Pulmonary artery endothelial cell (primary cell): ENCODE results near the gene DNAJC22. TPM values are rescaled to one million over a fixed set of nuclear protein-coding genes. Genes with fewer than 3 reads are reported as not detected.
"Not testable (repeated sequence)": the region's sequence is repeated elsewhere in the genome, so short reads cannot be mapped to it uniquely, and the experiment has no call there.

ENCODE experiments used
- DNase-seq: peaks from one replicate; pipeline ENCODE4 v3.0.0-alpha.2; 2011; ENCODE audit warnings: low read depth, low spot score
- total RNA-seq: library from RNA; depleted of rRNA; stranded (reverse); fragments of >200 nt; gene quantifications from 2 replicates; pipeline ENCODE4 v1.2.3, GENCODE V29; 2014

DNAJC22 gene
- 0.79 and 0.85 TPM in 2 replicates for total RNA-seq

DNA sequence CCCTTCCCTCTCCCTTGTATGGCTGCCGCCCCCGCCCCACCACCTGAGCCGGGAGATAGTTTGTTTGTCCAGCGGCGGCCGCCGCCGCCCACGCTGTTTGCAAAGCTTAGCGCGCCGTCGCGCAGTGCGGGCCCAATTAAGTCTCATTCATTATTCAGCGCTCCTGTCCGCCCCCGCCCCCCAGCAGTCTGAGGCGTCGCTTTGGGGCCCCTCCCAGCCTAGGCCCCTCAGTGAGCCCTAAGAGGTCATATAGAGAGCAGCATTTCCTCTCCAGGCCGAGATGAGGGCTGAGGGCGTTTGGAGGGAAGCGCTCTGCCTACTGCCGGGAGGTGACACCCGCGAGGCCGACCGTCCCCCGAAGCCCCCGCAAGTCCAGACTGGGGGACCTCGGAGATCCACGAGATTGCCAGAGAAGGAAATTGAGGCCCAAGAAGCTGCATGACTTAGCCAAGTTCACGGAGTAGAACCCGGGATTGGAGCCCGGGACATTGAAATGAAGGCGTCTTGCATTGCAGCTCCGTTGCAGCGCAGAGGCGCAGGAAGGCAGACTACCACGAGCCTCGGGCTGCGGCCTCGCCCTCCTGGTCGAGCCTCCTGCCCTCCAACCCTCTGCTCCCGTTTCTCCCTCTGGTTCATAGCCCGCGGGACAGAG is at the start of gene DNAJC22:
TSS of gene DNAJC22 (plus strand) at position 230 of the 652 bp plus-strand sequence. CDS start 1,985 bp downstream, outside the sequence.
- DNase-seq: no peak

- no peak for DNase-seq
Measured at GRCh38 chr12:49297695-49298060, 49.0 kb upstream of the DNAJC22 start.

DNA sequence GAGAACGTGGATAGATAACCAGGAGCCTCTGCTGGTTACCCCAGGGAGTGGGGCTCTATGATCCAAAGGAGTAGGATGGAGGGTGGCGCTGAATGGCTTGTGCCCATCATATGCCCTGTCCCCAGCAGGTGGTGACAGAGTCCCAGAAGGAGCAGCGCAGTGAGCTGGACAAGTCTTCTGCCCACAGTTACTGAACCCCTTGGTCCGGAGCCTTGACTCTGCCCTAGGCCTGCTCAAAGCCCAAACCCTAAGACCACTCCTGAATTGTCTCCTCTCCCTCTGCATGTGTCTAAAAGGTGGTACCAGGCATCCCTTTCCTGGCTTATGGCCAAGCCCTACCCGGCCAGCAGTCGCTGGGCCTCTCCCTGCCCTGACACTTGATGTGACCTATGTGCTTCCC is 48.5 kb upstream of the DNAJC22 start:
- DNase-seq: no peak

DNA sequence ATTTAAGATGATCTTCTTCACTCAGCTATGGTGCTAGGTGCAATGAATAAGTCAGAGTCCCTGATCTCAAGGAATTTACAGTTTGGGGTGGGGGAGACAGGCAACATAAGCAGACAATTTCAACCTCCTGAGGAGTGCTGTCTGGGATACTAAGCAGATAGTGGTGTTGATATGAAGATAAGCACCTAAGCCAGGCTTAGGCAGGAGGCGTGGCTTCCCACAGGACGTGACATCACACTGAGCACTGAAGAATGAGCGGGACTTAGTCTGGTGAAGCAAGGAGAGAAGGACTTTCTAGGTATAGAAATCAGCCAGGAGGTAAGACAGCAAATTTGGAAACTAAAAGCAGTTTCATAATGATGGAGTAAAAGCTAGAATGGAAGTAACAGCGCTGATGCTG is 44.9 kb upstream of the DNAJC22 start:
- no peak for DNase-seq

DNA sequence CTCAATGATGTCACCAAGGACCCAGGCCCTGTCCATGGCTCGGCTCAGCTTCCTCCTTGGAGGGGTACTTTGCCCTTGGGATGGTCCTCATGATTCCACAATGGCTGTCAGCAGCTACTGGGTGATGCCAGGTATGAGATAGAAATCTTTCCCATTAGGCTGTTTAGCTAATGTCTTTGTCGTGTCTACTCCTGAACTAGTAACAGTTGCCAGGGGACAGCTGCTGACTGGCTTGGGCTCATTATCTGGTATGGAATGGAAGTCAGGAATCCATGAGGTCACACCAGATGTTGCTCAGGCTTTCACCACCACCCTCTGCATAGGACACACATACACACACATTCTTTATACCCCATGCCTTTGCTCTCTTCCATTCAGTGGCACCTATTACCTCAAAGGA is 42.5 kb upstream of the DNAJC22 start:
- DNase-seq: no peak

- DNase-seq: no peak
Measured at GRCh38 chr12:49305762-49306510, 40.8 kb upstream of the DNAJC22 start.

DNA sequence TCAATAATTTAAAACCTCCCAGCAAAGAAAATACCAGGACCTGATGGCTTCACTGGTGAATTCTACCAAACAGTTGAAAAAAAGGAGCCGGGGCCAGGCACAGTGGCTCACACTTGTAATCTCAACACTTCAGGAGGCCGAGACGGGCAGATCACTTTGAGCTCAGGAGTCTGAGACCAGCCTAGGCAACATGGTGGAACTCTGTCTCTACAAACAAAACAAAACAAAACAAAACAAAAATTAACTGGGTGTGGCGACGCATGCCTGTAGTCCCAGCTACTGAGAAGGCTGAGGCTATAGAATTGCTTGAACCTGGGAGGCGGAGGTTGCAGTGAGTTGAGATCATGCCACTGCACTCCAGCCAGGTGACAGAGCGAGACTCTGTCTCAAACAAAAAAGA is 37.3 kb upstream of the DNAJC22 start:
- no peak for DNase-seq

GRCh38 chr12:49310451-49311000 is 36.2 kb upstream of the DNAJC22 start:
- DNase-seq: not testable (repeated sequence)

- DNase-seq: no peak
Measured at GRCh38 chr12:49314811-49315210, 31.9 kb upstream of the DNAJC22 start.

DNA sequence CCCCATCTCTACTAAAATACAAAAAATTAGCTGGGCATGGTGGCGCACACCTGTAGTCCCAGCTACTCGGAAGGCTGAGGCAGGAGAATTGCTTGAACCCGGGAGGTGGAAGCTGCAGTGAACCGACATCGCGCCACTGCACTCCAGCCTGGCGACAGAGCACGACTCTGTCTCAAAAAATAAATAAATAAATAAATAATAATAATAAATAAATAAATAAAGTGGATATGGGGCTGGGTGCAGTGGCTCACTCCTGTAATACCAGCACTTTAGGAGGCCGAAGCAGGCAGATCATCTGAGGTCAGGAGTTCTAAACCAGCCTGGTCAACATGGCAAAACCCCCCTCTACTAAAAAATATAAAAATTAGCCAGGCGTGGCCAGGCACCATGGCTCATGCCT is 29.6 kb upstream of the DNAJC22 start:
- not testable (repeated sequence) for DNase-seq

DNA sequence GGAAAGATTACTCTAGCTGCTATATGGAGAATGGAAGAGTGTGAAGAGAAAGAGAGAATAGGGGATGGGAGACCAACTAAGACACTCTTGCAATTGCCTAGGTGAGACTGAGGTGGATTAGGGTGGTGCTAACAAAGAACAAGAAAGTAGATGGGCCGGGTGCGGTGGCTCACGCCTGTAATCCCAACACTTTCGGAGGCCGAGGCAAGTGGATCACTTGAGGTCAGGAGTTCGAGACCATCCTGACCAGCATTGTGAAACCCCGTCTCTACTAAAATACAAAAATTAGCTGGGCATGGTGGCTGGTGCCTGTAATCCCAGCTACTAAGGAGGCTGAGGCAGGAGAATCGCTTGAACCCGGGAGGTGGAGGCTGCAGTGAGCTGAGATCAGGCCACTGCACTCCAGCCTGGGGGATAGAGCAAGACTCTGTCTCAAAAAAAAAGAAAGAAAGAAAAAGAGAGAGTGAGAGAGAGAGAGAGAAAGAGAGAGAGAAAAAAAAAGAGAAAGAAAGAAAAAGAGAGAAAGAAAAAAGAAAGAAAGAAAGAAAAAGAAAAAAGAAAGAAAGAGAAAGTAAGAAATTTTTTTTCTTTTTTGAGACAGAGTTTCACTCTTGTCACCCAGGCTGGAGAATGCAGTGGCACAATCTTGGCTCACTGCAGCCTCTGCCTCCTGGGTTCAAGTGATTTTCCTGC is 26.1 kb upstream of the DNAJC22 start:
- DNase-seq: not testable (repeated sequence)

DNA sequence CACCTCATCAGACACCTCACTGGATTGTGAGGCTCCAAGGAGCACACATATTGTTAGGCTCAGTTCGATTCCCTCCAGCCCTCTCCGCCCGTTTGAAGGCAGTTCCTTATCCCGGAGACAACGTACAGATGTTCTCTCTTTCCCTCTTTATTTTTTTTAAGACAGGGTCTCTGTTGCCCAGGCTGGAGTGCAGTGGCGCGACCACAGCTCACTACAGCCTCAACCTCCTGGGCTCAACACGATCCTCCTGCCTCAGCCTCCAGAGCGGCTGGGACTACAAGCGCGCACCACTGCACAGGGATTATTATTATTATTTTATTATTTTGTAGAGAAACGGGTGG is 24.4 kb upstream of the DNAJC22 start:
- no peak for DNase-seq

GRCh38 chr12:49322708-49323523 is 23.8 kb upstream of the DNAJC22 start, which contains the start of gene TROAP:
TROAP (plus strand) TSS chr12:49323255; CDS start chr12:49323609, 354 bp downstream.
- DNase-seq: peak; percentile 91

DNA sequence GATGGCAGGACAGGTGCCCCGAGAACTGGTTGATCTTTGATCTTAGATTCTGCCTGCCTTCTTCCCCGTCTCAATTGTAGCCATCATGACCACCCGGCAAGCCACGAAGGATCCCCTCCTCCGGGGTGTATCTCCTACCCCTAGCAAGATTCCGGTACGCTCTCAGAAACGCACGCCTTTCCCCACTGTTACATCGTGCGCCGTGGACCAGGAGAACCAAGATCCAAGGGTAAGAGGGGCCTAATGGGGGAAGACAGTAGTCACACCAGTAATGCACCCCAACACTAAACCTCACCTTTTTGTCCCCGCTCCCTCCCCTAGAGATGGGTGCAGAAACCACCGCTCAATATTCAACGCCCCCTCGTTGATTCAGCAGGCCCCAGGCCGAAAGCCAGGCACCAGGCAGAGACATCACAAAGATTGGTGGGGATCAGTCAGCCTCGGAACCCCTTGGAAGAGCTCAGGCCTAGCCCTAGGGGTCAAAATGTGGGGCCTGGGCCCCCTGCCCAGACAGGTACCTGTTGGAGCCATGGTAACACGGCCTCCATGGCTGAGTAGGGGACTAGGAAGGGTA is 23.1 kb upstream of the DNAJC22 start:
- no peak for DNase-seq

DNA sequence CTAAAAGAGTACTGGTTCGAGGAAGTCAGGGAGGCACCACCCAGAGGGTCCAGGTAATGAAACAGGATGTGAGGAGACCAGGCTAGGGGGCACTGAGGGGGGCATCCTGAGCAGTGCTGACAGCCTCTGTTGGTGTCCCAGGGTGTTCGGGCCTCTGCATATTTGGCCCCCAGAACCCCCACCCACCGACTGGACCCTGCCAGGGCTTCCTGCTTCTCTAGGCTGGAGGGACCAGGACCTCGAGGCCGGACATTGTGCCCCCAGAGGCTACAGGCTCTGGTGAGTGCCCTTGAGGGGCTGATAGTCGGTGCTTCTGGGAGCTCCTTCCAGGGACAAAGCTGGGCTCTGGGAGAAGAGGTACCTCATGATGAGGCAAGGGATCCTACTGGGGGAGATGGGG is 21.1 kb upstream of the DNAJC22 start:
- DNase-seq: no peak

DNA sequence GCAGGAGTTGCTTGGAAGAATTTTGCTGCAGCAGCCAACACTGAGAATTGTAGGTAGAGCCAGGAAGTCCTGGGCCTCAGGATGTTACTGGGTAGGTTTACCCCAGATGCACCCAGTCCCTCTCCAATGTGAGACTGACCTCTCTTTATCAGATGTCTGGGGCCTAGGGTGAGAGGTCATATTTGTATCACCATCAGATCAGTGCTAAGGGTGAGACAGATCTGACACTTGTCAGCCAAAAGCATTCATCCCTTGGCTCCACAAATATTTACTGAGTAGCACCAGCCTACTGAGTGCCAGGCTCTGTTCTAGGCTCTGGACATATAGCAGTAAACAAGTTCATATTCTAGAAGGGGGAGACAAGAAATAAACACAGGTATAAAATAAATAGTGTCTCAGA is 19.3 kb upstream of the DNAJC22 start:
- DNase-seq: no peak

- no peak for DNase-seq
Measured at GRCh38 chr12:49327887-49328286, 18.8 kb upstream of the DNAJC22 start.

DNA sequence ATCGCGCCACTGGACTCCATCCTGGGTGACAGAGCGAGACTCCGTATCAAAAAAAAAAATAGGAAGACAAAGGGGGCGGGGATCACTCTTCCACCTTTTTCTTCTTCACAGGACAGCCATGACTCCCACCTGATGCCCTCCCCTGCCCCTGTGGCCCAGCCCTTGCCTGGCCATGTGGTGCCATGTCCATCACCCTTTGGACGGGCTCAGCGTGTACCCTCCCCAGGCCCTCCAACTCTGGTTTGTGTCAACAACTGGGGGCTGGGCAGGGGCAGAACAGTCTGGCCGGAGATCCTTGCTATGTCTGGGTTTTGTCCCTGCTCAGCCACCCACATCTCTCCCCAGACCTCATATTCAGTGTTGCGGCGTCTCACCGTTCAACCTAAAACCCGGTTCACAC is 17.9 kb upstream of the DNAJC22 start:
- DNase-seq: no peak

DNA sequence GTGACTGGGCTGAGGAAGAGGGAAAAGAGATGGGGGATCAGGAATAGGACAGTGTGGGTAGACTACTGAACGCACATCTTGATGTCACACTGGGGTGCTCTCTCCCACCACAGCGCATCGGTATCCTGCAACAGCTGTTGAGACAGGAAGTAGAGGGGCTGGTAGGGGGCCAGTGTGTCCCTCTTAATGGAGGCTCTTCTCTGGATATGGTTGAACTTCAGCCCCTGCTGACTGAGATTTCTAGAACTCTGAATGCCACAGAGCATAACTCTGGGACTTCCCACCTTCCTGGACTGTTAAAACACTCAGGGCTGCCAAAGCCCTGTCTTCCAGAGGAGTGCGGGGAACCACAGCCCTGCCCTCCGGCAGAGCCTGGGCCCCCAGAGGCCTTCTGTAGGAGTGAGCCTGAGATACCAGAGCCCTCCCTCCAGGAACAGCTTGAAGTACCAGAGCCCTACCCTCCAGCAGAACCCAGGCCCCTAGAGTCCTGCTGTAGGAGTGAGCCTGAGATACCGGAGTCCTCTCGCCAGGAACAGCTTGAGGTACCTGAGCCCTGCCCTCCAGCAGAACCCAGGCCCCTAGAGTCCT is 16.6 kb upstream of the DNAJC22 start:
- no peak for DNase-seq

GRCh38 chr12:49330631-49331379 is 15.9 kb upstream of the DNAJC22 start:
- DNase-seq: no peak
